HG03103 (cell line): ENCODE measurements around the gene TOR2A.
"Not testable (repeated sequence)": the region's sequence is repeated elsewhere in the genome, so short reads cannot be mapped to it uniquely, and the experiment has no call there.

Experiments
- ATAC-seq: cut with Tn5 transposase; IDR thresholded peaks from one replicate; pipeline ENCODE4 v1.9.1; 2021; ENCODE audit warnings: low read depth; ENCODE audit not compliant: unreplicated experiment

TOR2A gene

GRCh38 chr9:127734747-127735529 lies at the start of gene TOR2A:
Gene TOR2A (minus strand): TSS chr9:127735294. CDS start chr9:127735270, 24 bp downstream.
- ATAC-seq: peak; percentile 89

DNA sequence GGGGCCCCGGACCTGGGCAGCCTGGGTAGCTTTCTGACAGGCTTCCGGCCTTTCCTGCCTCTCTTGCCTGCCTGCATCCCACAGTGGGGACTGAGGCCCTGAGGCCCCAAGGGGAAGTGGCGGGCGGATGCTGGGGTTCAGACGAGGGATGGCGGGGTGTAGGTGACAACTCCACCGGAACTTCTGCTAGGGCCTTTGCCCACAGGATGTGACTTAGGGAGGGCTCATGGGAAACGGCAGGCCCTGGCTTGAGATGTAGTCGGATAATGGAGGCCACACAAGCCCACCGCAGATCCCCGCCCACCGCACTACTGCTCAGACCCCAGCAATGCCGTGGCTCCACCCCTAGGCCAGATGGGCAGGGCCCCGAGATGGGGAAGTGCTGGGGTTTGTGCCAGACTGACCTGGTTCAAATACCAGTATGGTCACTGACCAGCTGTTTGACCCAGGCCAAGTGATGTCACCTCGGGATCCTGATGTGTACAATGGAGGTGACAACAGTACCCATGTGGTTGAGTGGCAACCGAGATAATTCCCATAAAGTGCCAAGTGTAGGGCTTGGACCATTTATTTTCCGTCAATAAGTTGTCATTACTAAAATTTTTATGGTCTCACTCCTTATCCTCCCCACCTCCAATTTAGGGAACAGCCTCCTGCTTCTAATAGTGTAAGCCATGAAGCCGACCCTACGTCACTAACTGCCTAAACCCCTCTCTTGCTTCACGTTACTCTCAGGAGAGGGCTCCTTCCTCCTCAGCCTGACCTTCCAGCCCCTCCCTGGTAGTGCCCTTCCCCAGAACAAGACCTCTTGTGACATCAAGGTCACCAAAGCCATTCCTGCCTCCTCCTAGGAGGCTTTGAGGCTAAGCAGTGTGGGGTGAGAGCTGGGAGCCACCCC lies 48.3 kb upstream of the TOR2A start:
- no peak for ATAC-seq

GRCh38 chr9:127781806-127782205 lies 46.7 kb upstream of the TOR2A start:
- no peak for ATAC-seq

- ATAC-seq: not testable (repeated sequence)
Measured at GRCh38 chr9:127780909-127781308, 45.8 kb upstream of the TOR2A start.

GRCh38 chr9:127780126-127780885 lies 45.2 kb upstream of the TOR2A start:
- no peak for ATAC-seq

GRCh38 chr9:127779136-127779981 lies 44.3 kb upstream of the TOR2A start:
- ATAC-seq: no peak

DNA sequence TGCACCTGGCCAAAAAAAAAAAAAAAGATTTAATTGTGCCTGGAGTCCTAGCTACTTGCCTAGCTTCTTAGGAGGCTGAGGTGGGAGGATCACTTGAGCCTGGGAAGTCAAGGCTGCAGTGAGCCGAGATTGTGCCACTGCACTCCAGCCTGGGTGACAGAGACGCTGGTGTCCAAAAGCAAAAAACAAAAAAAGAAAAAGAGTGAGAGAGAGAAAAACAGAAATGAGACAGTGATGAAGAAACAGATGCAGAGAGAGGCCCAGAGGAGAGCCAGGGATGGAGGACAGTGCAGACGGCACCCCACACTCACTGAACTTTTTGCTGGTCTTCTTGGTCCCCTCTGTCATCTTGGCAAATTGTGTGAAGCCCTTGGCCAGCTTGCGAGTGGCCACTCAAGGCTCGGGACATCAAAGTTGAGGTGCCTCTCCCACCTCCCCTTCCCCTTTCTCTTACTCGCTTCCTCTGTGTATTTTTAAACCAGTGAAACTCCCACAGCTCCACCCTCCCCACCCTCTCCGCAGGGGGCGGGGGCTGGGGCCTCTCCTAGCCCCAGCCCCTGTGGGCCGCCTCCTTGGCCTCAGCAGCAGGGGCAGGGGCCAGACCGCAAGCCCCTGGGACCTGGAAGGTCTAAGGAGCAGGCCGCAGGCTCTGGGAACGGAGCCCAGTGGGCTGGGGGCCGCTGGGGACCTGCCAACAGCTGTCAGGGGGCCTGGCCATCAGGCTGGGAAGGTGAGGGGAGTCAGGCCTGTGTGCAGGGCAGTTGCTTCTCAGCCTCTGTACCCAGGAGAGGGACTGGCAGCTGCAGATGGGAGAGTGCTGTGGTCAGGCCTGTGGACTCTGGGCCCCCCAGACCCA lies 43.4 kb upstream of the TOR2A start, which contains the start of gene SH2D3C:
SH2D3C (minus strand) TSS at position 387 of the 856 bp plus-strand sequence; CDS start at position 348, 39 bp downstream.
- ATAC-seq: no peak

DNA sequence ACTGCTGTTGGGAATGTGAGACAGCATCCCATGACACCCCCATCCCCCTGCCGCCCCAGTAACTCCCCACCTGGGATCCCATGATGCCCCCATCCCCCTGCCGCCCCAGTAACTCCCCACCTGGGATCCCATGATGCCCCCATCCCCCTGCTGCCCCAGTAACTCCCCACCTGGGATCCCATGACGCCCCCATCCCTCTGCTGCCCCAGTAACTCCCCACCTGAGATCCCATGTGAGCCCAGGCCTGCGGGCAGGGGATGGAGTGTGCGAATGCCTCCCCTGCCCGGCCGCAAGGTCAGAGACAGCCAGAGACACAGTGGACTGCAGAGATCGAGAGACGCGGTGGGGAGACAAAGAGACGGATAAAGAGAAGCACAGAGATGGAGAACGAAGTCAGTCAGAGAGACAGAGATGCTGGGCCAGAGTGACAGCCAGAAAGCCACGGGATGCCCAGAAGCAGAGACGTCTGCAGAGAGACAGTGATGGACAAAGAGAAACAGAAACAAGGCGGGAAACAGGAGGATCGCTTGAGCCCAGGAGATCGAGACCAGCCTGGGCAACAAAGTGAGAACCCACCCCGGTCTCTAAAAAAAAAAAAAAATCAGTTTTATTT lies 42.4 kb upstream of the TOR2A start:
- ATAC-seq: no peak

DNA sequence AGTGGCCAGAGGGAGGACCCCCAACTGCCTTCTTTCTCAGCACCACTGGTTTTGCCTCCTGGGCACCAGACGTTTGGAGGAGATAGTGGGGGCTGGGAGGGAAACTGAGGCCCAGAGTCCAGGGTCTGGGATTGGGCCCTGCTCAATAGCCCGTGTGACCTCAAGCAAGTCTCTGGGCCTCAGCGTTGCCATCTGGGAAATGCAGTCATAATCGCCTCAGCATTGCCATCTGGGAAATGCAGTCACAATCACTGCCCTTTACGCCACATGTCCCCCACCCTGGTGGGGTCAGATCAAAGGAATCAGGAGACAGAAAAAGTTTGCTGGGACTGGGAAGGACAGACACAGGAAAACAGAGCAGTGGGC lies 41.8 kb upstream of the TOR2A start:
- ATAC-seq: no peak

GRCh38 chr9:127776195-127776923 lies 41.3 kb upstream of the TOR2A start:
- ATAC-seq: no peak

- ATAC-seq: no peak
Measured at GRCh38 chr9:127773981-127774380, 38.9 kb upstream of the TOR2A start.

DNA sequence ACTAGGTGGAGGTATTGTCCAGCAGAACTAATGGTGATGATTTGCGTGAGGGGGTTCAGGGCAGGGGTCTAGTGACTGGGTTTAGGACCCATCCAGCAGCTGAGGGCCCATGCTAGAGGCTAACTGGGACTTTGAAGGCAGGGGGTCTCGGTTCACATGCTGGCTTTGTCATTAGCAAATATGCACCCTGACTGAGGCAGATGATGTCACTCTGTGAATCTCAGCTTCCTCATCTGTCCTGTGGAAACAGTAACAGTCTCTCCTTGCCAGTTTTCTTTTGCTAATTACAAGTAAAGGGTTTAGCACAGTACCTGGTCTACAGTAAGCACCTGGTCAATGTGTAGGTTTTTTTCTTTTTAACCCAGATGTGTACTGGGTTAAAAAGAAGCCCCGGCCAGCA lies 38.2 kb upstream of the TOR2A start:
- ATAC-seq: no peak

- no peak for ATAC-seq
Measured at GRCh38 chr9:127772603-127773002, 37.5 kb upstream of the TOR2A start.

DNA sequence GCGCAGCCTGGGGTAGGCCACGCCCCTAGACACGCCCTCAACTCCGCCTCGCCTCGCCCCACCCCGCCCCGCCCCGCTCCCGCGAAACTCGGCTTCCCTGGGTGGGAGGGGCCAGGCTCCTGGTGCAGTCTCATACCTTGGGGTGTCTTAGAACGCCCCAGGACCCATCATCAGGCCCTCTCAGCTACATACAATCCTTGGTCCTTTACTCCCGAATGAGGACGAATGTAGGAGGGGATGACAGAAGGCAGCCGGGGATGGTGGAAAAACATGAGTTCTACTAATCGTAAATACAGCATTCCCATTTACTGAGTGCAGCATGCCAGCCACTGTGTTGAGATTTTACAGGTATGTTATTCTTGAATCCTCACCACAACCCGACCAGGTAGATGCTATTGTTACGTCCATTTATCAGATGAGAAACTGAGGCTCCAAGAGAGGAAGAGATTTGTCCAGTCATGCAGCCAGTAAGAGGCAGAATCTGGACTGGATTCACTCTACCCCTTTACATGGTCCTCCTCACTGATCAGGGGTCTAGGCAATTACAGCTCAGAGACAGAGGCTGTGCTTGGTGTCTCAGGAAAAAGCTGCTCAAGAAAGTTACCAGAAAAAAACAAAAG lies 36.6 kb upstream of the TOR2A start:
- no peak for ATAC-seq

DNA sequence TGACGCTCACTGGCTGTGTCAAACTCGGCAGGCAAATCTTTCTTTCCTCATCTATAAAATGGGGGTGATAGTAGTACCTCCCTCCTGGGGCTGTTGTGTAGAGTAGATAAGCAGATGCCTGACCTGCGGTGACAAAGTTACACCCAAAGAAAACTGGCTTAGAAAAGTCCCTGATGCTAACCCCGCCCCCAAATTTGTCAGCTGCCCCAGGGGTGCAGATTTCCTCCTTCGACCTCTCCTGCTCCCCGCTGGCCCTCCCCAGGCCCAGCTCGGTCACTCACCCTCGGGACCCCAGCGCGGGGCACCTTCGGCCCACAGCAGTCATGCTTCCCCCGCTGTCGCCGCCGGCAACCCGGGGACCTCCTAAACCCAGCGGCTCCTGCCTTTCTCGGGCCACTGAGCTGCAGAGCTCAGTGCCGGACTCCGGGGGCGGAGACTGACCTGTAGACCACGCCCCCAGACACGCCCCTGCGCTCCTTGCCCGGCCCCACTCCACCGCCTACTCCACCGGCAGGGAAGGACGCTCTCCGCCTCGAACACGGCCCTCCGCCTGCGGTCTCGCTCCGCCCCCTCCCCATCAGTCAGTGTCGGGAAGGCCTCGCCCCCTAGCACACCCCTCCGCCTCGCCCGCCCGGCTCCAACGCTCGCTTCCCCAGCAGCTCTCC lies 35.9 kb upstream of the TOR2A start:
- peak; percentile 86 for ATAC-seq

DNA sequence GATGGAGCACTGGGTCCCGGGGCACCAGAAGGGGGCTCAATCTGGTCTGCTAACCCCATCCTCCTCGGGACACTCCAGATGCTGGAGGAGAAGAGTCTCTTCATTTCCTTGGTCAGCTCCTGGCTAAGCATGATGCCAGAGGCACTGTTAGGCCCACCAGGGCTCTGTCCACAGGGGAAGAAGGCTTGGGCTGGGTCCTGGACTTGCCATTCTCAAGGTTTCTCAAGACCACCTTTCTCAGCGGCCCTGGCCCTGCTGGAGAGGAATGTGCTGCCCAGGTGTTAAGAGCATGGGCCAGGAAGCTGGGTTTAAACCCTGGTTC lies 35.5 kb upstream of the TOR2A start:
- ATAC-seq: no peak

DNA sequence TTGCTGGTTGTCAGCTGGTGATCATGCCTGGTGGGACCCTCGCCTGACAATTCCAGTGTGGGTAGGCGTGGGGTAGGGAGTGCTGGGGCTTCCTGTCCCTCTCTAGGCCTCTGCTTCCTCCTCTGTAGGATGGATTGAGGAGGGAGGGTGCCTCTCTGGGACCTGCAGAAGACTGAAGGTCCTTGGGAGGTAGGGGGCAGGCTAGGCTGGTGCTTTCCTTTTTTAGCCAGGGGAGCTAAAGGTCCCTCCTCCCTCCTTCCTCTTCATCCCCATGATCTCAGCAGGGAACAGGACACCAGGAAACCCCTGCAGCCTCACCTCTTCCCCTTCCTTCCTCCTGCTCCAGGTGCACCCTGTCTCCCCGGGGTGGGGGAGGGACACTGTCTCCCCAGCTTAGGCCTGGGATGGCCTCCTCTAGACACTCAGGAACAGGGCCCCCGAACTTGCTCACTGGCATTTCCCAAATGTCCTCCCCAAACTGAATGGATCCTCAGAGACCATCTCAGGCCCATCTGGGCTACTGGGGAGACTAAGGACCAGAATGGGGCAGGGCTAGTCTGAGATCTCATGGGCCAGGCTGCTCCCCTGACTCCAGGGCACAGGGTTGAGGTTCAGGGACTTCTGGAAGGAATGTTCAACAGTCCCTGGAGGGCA lies 35.0 kb upstream of the TOR2A start:
- ATAC-seq: no peak
